BE2C (cell line): Measurements from ENCODE around the gene SBF2.

Source experiments
- DNase-seq: peaks from one replicate; pipeline ENCODE4 v3.0.0-alpha.2; 2020
- H3K27me3 ChIP-seq: fragments of 250-450 bp; sonication (Bioruptor Pico); 2 replicates; pipeline ENCODE4 v1.5.1; 2020; ENCODE audit warnings: mild to moderate bottlenecking
- H3K36me3 ChIP-seq: fragments of 250-450 bp; sonication (Bioruptor Pico); 2 replicates; pipeline ENCODE4 v1.5.1; 2020; ENCODE audit warnings: mild to moderate bottlenecking
- H3K4me1 ChIP-seq: fragments of 250-450 bp; sonication (Bioruptor Pico); 2 replicates; pipeline ENCODE4 v1.5.1; 2020
- H3K4me3 ChIP-seq: 2 replicates; pipeline ENCODE4 v1.5.1; 2011; ENCODE audit warnings: low read depth, low read length
- H3K9me3 ChIP-seq: fragments of 250-450 bp; sonication (Bioruptor Pico); 2 replicates; pipeline ENCODE4 v1.5.1; 2020
- CTCF ChIP-seq: IDR thresholded peaks from 2 replicates; pipeline ENCODE4 v1.5.1; 2012; ENCODE audit warnings: mild to moderate bottlenecking, low read depth, low read length

SBF2 gene

GRCh38 chr11:9888938-9889337 lies 405.1 kb downstream of the SBF2 start:
- no peak overlapping the region for H3K4me3 ChIP-seq
- H3K4me1 ChIP-seq, result no peaks in the 10 kb centered on the region
- no peak for TF ChIP-seq CTCF
- DNase-seq, result no peak
- H3K36me3 ChIP-seq, result no peaks in the 10 kb centered on the region
- no peaks in the 10 kb centered on the region for H3K9me3 ChIP-seq
- no peaks in the 10 kb centered on the region for H3K27me3 ChIP-seq

DNA sequence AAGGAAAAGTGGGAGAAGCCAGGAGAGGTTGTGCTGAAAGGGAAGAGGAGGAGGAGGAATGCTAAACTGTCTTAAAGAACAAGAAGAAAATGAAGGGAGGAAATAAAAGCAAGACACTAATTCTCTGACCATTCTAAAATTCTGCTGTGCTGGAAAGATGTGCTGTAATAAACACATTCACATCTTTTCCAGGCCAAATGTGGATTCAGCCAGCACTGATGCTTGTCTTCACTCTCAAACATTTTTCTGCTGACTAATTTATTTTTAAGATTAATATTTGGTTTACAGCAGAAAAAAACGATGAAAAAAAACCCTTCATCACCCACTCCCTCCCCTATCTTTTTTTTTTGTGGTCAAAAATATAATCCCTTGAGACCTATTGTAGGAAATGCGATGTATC lies 406.5 kb downstream of the SBF2 start:
- Histone ChIP-seq H3K4me1 (no peaks in the 10 kb centered on the region), H3K27me3 (no peaks in the 10 kb centered on the region), H3K9me3 (no peaks in the 10 kb centered on the region), H3K36me3 (no peaks in the 10 kb centered on the region), H3K4me3 (no peak overlapping the region)
- DNase-seq, result no peak
- TF ChIP-seq CTCF, result no peak

GRCh38 chr11:9886595-9886994 lies 407.4 kb downstream of the SBF2 start:
- H3K4me3 ChIP-seq, result no peak overlapping the region
- TF ChIP-seq CTCF, result no peak
- H3K36me3 ChIP-seq, result no peaks in the 10 kb centered on the region
- no peaks in the 10 kb centered on the region for H3K4me1 ChIP-seq
- H3K27me3 ChIP-seq, result no peaks in the 10 kb centered on the region
- H3K9me3 ChIP-seq, result no peaks in the 10 kb centered on the region
- no peak for DNase-seq

DNA sequence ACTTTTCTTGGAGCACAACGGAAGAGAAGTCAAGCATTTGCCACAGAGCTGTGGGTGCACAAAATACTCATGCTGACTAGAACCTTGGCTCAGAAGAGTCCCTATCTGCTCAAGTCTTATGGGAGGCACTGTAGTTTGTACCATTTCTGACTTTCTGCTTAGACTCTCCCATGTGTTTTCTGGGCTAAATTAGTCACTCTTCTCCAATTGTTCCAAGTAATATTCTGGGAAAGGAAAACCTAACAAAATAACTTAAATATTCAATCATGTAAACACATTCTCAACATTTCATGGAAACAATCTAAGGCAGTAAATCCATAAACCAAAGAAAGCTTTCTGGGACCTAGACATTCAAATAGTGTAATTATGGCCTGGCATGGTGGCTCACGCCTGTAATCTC lies 409.4 kb downstream of the SBF2 start:
- Histone ChIP-seq H3K27me3 (no peaks in the 10 kb centered on the region), H3K4me3 (no peak overlapping the region), H3K9me3 (no peaks in the 10 kb centered on the region), H3K4me1 (no peaks in the 10 kb centered on the region), H3K36me3 (no peaks in the 10 kb centered on the region)
- no peak for DNase-seq
- no peak for TF ChIP-seq CTCF

DNA sequence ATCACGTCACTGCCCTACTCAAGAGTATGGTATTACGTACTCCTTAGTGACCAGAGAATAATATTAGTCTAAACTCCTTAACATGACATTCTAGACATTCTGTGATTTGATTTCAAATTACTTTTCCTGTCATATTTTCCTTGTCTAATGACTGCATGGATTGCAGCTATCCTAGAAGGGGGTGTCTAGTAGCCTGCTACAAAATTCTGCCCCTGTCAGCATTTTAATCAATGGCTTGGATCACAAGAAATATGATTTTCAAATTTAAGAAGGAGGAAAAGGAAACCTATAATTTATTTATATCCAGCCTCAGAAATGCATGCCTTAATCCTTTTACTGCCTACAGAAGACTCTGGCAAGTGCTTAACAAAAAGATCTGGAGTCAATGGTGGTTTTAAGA lies 413.4 kb downstream of the SBF2 start:
- no peak for TF ChIP-seq CTCF
- H3K9me3 ChIP-seq, result no peaks in the 10 kb centered on the region
- H3K4me1 ChIP-seq, result no peaks in the 10 kb centered on the region
- H3K4me3 ChIP-seq, result no peak overlapping the region
- H3K36me3 ChIP-seq, result no peaks in the 10 kb centered on the region
- no peak for DNase-seq
- no peaks in the 10 kb centered on the region for H3K27me3 ChIP-seq

DNA sequence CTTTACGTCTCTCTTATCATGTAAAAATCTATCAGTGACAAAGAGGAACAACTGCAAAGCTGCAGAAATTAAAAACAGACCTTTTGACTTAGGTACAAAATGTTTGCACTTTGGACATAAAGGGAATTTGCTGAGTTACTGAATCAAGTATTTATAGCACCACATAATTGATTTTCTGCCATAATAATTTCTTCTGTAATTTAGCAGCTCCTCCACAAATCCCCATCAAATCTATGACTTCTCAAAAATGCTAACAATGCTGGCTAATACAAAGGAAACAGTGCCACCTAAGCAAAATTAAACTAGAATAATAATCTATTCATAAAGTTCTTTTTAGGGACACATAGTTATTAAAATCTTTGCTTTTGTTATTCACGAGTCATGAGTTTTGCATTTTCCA lies 415.1 kb downstream of the SBF2 start:
- Histone ChIP-seq H3K9me3 (no peaks in the 10 kb centered on the region), H3K4me3 (no peak overlapping the region), H3K27me3 (no peaks in the 10 kb centered on the region), H3K36me3 (no peaks in the 10 kb centered on the region), H3K4me1 (no peaks in the 10 kb centered on the region)
- no peak for TF ChIP-seq CTCF
- no peak for DNase-seq
